GM12878 (cell line): ENCODE results near the gene TP53INP2. TPM values are rescaled to one million over a fixed set of nuclear protein-coding genes. Genes with fewer than 3 reads are reported as not detected.
A peak's percentile ranks its signal among the peaks of the same experiment; 100 is the strongest.

Experiments used
- ATAC-seq: fragments of 200-7000 bp; cut with Tn5 transposase; 3 replicates; pipeline ENCODE4 v1.9.1; 2020; ENCODE audit warnings: mild to moderate bottlenecking, moderate library complexity
- BruUV-seq: library from RNA; stranded (reverse); fragments of 400-500 nt; replicated peaks from 2 replicates; lab custom pipeline; 2021; lab: Mats Ljungman, UMichigan
- CTCF ChIA-PET: fragments of 300-600 bp; sonication (Branson Sonifier 250); formaldehyde crosslinking; extraction: SDS; loops from one replicate; lab custom pipeline; 2021; ENCODE audit warnings: inconsistent platforms; lab: Yijun Ruan, JAX
- POLR2A ChIA-PET: fragments of 350-600 bp; formaldehyde crosslinking; extraction: SDS; loops from one replicate; lab custom pipeline; 2021; ENCODE audit warnings: inconsistent platforms; lab: Charles Lee
- RAD21 ChIA-PET: fragments of 300-600 bp; sonication (Branson Sonifier 250); formaldehyde crosslinking; loops from one replicate; lab custom pipeline; 2023; ENCODE audit warnings: antibody characterized with exemption; ENCODE audit not compliant: unreplicated experiment; lab: Charles Lee
- SMC1A ChIA-PET: fragments of 300-600 bp; sonication (Branson Sonifier 250); formaldehyde crosslinking; loops from one replicate; lab custom pipeline; 2023; ENCODE audit not compliant: unreplicated experiment, uncharacterized antibody; lab: Charles Lee
- DNase-seq: peaks from one replicate; pipeline ENCODE4 v3.0.0-alpha.2; 2011; ENCODE audit warnings: low read depth, low spot score
- FAIRE-seq: peaks from 3 replicates; lab custom pipeline; 2011; peaks lifted over from hg19 to GRCh38; lab: Jason Lieb, UNC
- H2AFZ ChIP-seq: 2 replicates; pipeline ENCODE4 v1.6.0; 2011; ENCODE audit warnings: low read depth, low read length, control low read depth; ENCODE audit not compliant: control insufficient read depth
- H3K27ac ChIP-seq: 2 replicates; pipeline ENCODE4 v1.5.1; 2011; ENCODE audit warnings: control low read depth; ENCODE audit not compliant: control insufficient read depth, insufficient read depth
- H3K27me3 ChIP-seq, 2 experiments: replicated peaks in 1 of 2; 2 replicates each; pipeline versions ENCODE4 v1.6.0 to v1.6.1; 2011; ENCODE audit warnings: low read length in 1 of 2; ENCODE audit not compliant: control insufficient read depth in 2 of 2, insufficient read depth in 2 of 2
- H3K36me3 ChIP-seq, 2 experiments: 2 replicates each; pipeline ENCODE4 v1.5.1; 2011; ENCODE audit warnings: low read length in 1 of 2; ENCODE audit not compliant: control insufficient read depth in 2 of 2, insufficient read depth in 2 of 2
- H3K4me1 ChIP-seq: 2 replicates; pipeline ENCODE4 v1.6.1; 2011; ENCODE audit warnings: mild to moderate bottlenecking, low read length, moderate library complexity, mixed read lengths; ENCODE audit not compliant: control insufficient read depth, insufficient read depth
- H3K4me2 ChIP-seq: 2 replicates; pipeline ENCODE4 v1.6.0; 2011; ENCODE audit warnings: control low read depth; ENCODE audit not compliant: control insufficient read depth, insufficient read depth
- H3K4me3 ChIP-seq: fragments of 200-600 bp; sonication (generic); 2 replicates; pipeline ENCODE4 v1.5.1; 2016
- H3K79me2 ChIP-seq: 2 replicates; pipeline ENCODE4 v1.6.0; 2011; ENCODE audit warnings: low read length; ENCODE audit not compliant: control insufficient read depth, insufficient read depth
- H3K9ac ChIP-seq: 2 replicates; pipeline ENCODE4 v1.8.0; 2011; ENCODE audit warnings: low read length, control low read depth, mixed read lengths; ENCODE audit not compliant: control insufficient read depth, insufficient read depth
- H3K9me3 ChIP-seq: replicated peaks from 3 replicates; pipeline ENCODE4 v1.5.1; 2011; ENCODE audit warnings: mild to moderate bottlenecking, low read length; ENCODE audit not compliant: control insufficient read depth, insufficient read depth
- H4K20me1 ChIP-seq: 2 replicates; pipeline ENCODE4 v1.6.0; 2011; ENCODE audit not compliant: control insufficient read depth, insufficient read depth
- SPI1 ChIP-seq: IDR thresholded peaks from 2 replicates; pipeline ENCODE4 v1.6.1; 2011; ENCODE audit warnings: low read depth, mild to moderate bottlenecking, low read length, moderate library complexity, borderline replicate concordance; ENCODE audit not compliant: insufficient read depth
- TCF3 ChIP-seq: IDR thresholded peaks from 2 replicates; pipeline ENCODE4 v1.6.1; 2012; ENCODE audit warnings: low read depth, mild to moderate bottlenecking, low read length, borderline replicate concordance; ENCODE audit not compliant: insufficient read depth
- WGBS: methylation state at CpG from one replicate; pipeline ENCODE4 v1.1.6; 2016; ENCODE audit warnings: low lambda C conversion rate; ENCODE audit not compliant: insufficient replicate concordance, insufficient coverage; ENCODE audit errors: missing lambda C conversion rate; 5-methylcytosine and 5-hydroxymethylcytosine counted together
- in situ Hi-C: fragments of 300-500 bp; cut with MboI; formaldehyde crosslinking; loops from 9 replicates; pipeline ENCODE4 v1.14.3; 2018; ENCODE audit warnings: mixed read lengths
- intact Hi-C: fragments of 100-400 bp; cut with micrococcal nuclease; formaldehyde crosslinking; loops from one replicate; pipeline ENCODE4 v1.14.2; 2022; ENCODE audit not compliant: unreplicated experiment
- polyA plus RNA-seq, 11 experiments: library from polyadenylated mRNA; depleted of rRNA in 4 of 11; unstranded in 6 of 11; stranded (reverse) in 5 of 11; fragments of >200 nt; fragmentation: Nextera tagmentation in 4 of 11; fragmentation: Illumina TruSeq in 1 of 11; extraction: Ambion mirVana in 4 of 11; extraction: Trizol in 1 of 11; gene quantifications; 1 replicate in 1 of 11; 2 replicates in 10 of 11; pipeline versions ENCODE4 v1.2.1 to v1.2.3, GENCODE V29; 2011 to 2016; ENCODE audit warnings: inconsistent platforms in 2 of 11, missing spikeins in 2 of 11, low read depth in 1 of 11
- total RNA-seq, 4 experiments: library from RNA; depleted of rRNA in 3 of 4; stranded (reverse); fragments of >200 nt in 3 of 4; fragmentation: Illumina TruSeq in 1 of 4; extraction: Trizol in 1 of 4; gene quantifications; 2 replicates each; pipeline versions ENCODE4 v1.2.1 to v1.2.3, GENCODE V29; 2013 to 2021
- TF ChIP-seq, protein P1 (sequence below): fragments of 450-650 bp; IDR thresholded peaks from 2 replicates; pipeline ENCODE4 v1.6.1; 2016; ENCODE audit warnings: mild to moderate bottlenecking

TP53INP2 gene
- total and polyA plus RNA-seq, 10 of the 15 experiments (the other 5 are each of a cell fraction or from before 2014, with no cell fraction given): 2.8 to 16.0 (median 4.0) TPM

DNA sequence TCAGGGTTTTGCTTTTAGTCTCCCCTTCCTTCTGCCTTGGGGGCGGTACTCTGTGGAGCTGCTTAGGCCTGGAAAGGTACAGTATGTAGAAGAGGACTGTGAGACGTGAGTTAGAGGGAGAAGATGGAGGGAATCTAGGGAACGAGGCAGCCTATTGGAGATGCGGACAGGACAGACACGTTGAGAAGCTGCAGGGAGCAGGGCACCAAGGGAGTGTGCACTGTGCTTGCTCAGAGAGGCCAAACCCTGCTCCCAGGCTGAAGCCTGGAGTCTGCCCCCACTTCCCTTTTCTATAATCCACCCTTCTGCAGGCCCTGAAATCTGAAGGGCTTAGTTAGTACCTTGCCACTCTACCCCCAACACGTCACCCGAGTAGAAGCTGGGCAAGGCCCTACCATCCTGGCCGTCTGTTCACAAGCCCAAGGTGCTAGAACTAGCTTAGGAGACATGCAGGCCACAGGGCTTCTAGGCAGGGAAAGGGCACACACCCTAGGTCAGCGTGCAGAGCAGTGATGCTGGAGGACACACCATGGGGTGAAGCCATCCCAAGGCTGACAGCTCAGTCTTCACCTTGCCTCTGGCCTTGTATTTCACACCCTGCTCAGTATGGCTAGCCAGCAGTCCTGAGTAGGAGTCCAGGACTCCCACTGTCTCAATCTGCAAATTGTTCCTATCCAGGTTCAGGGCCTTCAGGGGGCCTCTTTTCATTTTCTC is 6.9 kb downstream of the TP53INP2 start:
- Histone ChIP-seq H3K27ac (peak overlapping the region; percentile 38), H3K9me3 (no peaks in the 10 kb centered on the region), H3K9ac (peak overlapping the region; percentile 54), H2AFZ (no peak overlapping the region), H4K20me1 (no peaks in the 10 kb centered on the region), H3K36me3 (peaks cover 0 to 4% of the 10 kb centered on the region in 2 experiments; a peak in 2 of 4 replicates), H3K4me2 (peak overlapping the region; percentile 78), H3K79me2 (peaks cover 4% of the 10 kb centered on the region), H3K4me1 (peaks cover 23% of the 10 kb centered on the region), H3K4me3 (peak overlapping the region; percentile 91), H3K27me3 (no peaks in the 10 kb centered on the region)
- DNase-seq: no peak
- no peak for ATAC-seq
- FAIRE-seq: no peak
- SMC1A ChIA-PET: interaction anchor here (0.6 to 13.1 kb wide), 7 partner anchors 9 to 58 kb away, joined by 3 to 146 read pairs (median 4); no protein-coding TSS in a partner anchor
- 88% methylated on average over 9 of the region's 9 CpGs for WGBS
- CTCF ChIA-PET: interaction anchor here (0.7 to 10.2 kb wide), 9 partner anchors 9 to 499 kb away, joined by 3 to 118 read pairs (median 5); no protein-coding TSS in a partner anchor
- POLR2A ChIA-PET: interaction anchor here (0.5 to 2.5 kb wide), 4 partner anchors 9 to 399 kb away, joined by 3 to 18 read pairs (median 4); no protein-coding TSS in a partner anchor
- in situ Hi-C loops (no loop called here), intact Hi-C loops (loop anchor here (2.0 kb wide), 1 partner anchor 44 kb away; no protein-coding TSS in a partner anchor)
- RAD21 ChIA-PET: interaction anchor here (1.3 to 7.0 kb wide), 5 partner anchors 9 to 195 kb away, joined by 5 to 112 read pairs (median 9); partner anchors contain the start of gene DYNLRB1
- BruUV-seq: no TSS peak
- TF ChIP-seq, protein P1, sequence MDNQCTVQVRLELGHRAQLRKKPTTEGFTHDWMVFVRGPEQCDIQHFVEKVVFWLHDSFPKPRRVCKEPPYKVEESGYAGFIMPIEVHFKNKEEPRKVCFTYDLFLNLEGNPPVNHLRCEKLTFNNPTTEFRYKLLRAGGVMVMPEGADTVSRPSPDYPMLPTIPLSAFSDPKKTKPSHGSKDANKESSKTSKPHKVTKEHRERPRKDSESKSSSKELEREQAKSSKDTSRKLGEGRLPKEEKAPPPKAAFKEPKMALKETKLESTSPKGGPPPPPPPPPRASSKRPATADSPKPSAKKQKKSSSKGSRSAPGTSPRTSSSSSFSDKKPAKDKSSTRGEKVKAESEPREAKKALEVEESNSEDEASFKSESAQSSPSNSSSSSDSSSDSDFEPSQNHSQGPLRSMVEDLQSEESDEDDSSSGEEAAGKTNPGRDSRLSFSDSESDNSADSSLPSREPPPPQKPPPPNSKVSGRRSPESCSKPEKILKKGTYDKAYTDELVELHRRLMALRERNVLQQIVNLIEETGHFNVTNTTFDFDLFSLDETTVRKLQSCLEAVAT: 0 out of 2 replicates have a peak, but pooled peaks have one; percentile 27
- TF ChIP-seq SPI1 (peak; percentile 74), TCF3 (no peak)
